HEK293 (cell line): ENCODE results near the gene MT1F.

ENCODE experiments used
- ATF2 ChIP-seq: fragments of 450-650 bp; formaldehyde crosslinking; IDR thresholded peaks from 2 replicates; pipeline ENCODE4 v1.5.1; 2016; ENCODE audit warnings: missing biosample characterization, missing genetic modification characterization, low read depth
- GLIS2 ChIP-seq: fragments of 450-650 bp; formaldehyde crosslinking; IDR thresholded peaks from 2 replicates; pipeline ENCODE4 v1.5.1; 2016; ENCODE audit warnings: missing biosample characterization, missing genetic modification characterization
- TF ChIP-seq, protein P1 (sequence below): fragments of 450-650 bp; formaldehyde crosslinking; IDR thresholded peaks from 2 replicates; pipeline ENCODE4 v1.5.1; 2016; ENCODE audit warnings: missing biosample characterization, missing genetic modification characterization
- TF ChIP-seq, protein P2 (sequence below): fragments of 450-650 bp; formaldehyde crosslinking; IDR thresholded peaks from 2 replicates; pipeline ENCODE4; 2016; ENCODE audit warnings: missing biosample characterization, missing genetic modification characterization

DNA sequence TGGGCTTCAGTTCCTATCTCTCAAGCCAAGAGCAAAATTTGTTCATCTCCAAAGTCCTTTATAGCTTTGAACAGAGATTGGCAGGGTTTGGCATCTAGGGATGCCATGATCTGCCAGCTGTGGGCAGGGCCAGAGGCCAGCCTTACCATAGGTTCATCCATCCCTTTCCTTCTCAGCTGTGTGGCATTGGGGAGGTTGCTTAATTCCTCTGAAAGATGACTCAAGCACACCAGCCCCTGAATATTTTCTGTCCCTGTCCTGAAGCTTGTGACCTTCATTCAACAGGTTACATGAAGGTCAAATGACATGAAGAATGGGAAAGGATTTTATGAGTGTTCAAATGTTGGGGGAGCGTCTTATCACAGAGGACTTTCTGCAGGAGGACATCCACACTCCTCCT is 6.7 kb downstream of the MT1F start:
- TF ChIP-seq ATF2 (no peak), GLIS2 (no peak)
- TF ChIP-seq, protein P1, sequence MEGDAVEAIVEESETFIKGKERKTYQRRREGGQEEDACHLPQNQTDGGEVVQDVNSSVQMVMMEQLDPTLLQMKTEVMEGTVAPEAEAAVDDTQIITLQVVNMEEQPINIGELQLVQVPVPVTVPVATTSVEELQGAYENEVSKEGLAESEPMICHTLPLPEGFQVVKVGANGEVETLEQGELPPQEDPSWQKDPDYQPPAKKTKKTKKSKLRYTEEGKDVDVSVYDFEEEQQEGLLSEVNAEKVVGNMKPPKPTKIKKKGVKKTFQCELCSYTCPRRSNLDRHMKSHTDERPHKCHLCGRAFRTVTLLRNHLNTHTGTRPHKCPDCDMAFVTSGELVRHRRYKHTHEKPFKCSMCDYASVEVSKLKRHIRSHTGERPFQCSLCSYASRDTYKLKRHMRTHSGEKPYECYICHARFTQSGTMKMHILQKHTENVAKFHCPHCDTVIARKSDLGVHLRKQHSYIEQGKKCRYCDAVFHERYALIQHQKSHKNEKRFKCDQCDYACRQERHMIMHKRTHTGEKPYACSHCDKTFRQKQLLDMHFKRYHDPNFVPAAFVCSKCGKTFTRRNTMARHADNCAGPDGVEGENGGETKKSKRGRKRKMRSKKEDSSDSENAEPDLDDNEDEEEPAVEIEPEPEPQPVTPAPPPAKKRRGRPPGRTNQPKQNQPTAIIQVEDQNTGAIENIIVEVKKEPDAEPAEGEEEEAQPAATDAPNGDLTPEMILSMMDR (tag by site-specific recombination): no peak
- TF ChIP-seq, protein P2, sequence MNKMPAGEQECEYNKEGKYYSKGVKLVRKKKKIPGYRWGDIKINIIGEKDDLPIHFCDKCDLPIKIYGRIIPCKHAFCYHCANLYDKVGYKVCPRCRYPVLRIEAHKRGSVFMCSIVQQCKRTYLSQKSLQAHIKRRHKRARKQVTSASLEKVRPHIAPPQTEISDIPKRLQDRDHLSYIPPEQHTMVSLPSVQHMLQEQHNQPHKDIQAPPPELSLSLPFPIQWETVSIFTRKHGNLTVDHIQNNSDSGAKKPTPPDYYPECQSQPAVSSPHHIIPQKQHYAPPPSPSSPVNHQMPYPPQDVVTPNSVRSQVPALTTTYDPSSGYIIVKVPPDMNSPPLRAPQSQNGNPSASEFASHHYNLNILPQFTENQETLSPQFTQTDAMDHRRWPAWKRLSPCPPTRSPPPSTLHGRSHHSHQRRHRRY (tag by site-specific recombination): no peak
